Measurements from ENCODE around the gene ADCY6.

ADCY6 gene

DNA sequence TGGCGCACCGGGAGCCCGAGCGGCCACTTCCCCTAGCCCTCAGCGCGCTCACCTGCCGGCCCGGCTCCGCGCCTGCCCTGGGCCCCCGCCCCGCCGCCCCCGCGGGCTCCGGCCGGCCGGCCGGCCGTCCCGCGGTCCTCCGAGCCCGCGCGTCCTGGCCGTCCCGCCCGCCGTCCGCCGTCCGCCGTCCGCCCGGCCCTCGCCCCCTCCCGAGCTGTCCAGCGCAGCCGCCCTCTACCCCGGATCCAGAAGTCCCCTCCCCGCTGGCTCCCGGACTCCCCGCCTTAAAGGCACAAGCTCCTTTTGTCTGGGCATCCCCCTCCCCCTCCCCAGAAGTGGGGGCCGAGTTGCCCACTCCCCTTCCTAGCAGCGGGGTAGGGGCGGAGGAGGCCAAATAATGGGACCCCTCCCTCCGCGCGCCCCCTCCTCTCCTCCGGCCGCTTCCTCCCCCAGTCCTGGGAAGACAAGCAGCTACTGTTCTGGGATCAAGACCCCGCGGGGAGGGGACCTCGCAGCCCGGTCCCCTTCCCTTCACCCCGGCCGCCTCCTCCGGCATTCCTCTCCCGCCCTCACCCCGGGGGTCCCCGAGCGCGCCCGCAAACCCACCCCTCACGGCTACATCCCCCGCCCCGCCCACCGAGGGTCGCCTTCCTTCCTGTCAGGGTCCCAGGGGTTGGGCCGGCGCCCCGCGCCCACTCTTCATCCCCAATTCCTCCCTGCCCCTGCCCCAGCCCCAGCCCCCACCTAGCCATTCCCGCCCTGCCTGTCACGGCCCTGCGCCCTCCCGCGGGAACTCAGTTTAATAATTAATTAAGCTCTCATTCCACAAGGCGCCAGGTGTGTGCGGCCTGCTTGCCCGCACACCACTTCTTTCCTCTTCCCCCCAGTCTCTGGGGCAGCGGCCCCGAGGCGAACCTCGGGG is at the start of gene ADCY6:
Gene ADCY6, minus strand, starts transcription at position 236 of the 922 bp plus-strand sequence. CDS start 5,655 bp downstream, outside the sequence.
- DNase-seq: no peak

DNA sequence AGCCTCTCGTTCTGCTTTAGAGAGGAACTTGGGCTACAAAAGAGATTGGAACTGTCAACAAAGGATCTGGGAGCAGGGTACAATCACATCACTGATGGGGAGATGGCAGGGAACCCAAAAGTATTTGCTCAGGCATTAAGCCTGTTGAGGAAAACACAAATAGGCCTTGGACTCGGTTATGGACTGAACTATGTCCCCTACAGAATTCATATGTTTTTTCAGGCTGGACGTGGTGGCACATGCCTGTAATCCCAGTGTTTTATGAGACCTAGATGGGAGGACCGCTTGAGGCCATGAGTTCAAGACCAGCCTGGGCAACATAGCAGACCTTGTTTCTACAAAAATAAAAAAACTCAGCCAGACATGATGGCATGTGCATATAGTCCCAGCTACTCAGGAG is 49.2 kb upstream of the ADCY6 start:
- DNase-seq: no peak

DNA sequence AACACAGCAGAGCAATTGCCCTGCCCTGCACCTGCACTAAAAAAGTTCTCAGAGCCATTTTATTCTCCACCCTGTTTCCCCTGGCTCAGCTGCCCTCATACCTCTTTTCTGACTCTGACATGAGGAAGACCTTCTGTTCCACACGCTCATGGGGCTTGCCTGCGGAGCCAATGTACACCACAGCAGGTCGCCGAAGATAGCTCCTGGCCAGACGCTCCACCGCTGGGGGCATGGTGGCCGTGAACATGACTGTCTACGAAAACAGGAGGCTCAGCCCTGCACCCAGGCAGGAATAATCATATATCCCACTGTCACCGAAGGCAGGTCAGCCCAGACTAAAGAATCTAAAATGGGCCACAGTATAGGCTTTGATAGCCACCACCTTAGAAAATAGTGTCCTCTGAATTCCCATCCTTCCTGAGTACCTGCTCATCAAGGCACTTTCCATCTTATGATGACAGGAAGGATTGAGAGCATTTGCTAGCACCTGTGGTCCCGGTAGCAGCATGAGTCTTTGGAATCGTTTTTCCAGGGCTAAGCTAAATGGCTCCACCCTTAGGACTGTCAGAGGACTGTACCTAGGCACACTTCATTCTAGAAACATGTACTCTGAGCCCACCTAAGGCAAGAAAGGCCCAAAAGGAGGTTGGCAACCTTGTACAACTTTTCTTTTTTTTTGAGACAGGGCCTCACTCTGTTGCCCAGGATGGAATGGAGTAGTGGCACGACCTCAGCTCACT is 43.6 kb upstream of the ADCY6 start:
- DNase-seq: no peak

DNA sequence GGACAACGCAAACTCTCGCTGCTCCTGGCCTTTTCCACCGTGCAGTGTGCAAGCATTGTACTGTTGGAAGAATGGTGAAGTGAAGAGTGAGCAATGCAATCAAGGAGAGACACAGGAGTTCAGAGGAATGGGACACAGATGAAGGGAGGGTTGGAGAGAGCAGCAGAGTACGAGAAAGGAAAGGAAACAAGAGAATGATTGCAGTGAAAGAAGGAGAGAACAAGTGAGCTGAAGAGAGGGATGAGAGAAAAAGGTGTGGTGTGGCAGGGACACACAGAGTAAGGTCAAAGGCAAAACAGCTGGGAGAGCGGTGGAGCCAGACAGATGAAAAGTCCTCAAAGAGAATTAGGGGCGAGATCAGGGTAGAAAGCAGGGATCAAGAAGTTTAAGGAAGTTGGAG is 42.4 kb upstream of the ADCY6 start:
- no peak for DNase-seq

DNA sequence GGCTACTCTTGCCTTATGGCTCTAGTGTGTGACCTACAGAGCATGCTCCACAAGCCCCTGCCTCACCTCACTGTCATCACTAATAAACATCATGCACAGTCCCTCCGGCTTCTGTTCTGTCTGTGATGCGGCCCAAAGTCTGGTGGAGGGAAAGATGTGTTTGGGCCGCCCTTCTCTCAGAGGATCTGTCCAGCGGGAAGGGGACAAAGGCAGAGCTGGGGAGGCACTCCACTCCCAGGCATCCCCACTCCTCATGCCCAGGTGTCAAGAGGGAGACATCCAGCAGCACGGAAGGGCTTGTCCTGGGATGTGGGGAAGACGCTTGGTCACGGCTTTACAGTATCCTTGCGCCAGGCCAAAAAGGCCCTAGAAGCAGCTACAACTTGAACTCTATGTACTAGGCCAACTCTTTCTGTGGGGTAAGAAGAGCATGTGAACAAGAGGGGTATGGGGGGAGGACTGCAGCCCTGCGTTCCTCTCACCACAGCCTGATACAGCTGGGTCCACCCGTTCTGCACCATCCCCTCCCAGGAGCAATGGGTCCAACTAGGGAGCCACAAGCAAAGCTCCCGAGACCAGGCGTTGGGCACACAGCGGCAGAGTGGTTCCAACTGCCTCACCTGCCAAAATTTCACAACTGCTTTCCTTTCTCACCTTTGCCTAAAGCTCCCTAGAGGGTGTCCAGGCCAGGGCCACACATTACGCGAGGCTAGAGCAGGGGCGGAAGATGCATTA is 40.1 kb upstream of the ADCY6 start:
- no peak for DNase-seq

DNA sequence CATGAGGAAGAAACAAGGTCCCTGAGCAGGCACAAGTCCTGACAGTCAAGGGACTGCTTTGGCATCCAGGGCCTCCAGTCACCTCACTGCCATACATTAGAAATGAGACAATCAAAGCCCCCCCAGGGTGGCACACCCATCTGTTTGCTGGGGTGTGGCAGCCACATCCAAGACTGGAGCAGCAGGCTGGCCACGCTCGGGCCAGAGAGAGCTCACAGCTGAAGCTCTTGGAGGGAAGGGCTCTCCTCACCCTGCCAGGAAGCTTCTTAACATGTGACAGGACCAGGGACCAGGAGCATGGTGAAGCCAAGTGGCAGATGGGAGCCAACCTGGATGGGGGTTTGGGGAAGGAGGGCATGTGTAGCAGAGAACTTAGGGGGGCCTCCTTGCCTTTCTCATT is 39.4 kb upstream of the ADCY6 start:
- no peak for DNase-seq

DNA sequence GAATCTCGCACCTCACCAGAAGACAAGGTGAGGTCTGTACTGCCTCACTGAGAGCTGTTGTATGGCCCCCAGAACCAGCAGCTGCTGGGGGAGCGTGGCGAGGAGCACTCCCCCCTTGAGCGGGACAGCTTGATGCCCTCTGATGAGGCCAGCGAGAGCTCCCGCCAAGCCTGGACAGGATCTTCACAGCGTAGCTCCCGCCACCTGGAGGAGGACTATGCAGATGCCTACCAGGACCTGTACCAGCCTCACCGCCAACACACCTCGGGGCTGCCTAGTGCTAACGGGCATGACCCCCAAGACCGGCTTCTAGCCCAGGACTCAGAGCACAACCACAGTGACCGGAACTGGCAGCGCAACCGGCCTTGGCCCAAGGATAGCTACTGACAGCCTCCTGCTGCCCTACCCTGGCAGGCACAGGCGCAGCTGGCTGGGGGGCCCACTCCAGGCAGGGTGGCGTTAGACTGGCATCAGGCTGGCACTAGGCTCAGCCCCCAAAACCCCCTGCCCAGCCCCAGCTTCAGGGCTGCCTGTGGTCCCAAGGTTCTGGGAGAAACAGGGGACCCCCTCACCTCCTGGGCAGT is 38.7 kb upstream of the ADCY6 start:
- no peak for DNase-seq

DNA sequence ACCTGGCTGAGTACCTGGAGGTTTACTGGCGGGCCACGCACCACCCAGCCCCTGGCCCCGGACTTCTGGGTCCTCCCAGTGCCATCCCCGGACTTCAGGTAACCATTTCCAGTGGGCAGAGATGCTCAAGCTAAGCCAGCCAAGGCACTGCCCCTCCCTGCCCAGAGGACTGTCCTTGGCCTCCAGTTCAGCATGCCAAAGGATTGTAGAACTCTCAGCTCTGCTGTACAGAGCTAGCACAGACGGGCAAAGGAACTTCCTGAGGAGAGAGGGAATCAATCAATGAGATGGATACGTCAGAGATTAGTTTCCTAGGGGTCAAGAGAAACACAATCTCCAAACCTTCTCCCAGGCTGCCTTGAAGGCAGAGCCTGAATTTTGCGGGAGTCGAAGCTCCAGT is 38.1 kb upstream of the ADCY6 start:
- no peak for DNase-seq

DNA sequence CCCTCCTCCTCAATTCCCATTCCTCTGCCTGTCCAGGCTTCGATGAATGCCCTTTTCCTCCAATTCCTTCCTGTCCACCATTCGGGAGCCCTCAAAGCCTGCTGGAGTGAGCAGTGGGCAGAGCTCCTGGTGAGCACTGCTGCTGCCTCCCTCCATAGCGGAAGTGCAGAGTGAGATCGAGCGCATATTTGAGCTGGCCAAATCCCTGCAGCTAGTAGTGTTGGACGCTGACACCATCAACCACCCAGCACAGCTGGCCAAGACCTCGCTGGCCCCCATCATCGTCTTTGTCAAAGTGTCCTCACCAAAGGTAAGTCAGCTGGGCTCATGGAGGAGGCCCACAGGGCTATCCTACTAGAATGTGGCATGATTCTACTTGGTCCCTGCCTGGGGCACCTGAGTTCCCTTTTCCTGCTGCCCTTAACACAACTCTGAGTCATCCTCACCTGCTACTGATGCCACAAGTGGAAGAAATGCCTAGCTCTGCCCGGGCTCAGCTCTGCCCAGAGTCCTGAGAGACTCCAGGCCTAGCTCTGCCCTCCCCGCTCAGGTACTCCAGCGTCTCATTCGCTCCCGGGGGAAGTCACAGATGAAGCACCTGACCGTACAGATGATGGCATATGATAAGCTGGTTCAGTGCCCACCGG is 37.4 kb upstream of the ADCY6 start:
- no peak for DNase-seq

DNA sequence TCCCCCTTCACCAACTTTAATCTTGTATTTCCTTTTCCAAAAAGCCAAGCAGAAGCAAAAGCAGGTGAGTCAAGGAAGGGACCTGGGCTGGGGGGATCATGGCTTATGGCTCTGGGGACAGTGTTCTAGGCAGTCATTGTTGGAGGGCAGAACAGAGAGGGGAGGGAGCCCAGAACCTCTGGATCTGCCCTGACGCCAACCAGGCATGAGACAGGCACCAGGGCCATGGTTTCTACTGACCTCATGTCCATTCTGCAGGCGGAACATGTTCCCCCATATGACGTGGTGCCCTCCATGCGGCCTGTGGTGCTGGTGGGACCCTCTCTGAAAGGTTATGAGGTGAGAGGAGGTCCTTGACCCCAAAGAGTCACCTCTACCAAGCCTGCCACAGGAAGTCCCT is 36.0 kb upstream of the ADCY6 start:
- DNase-seq: no peak

DNA sequence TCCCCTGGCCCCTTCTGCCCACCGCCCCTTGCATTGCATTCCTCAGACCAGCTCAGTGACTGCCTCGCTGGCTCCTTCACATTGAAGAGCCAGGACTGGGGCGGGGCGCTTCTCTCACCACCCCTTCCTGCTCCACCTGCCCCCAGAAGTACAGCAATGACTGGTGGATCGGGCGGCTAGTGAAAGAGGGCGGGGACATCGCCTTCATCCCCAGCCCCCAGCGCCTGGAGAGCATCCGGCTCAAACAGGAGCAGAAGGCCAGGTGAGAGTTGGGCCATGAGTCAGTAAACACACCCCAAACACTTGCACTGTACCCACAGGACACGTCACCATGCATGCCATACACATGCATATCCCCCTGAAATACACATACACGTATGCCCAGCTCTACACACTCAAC is 35.2 kb upstream of the ADCY6 start:
- DNase-seq: no peak

DNA sequence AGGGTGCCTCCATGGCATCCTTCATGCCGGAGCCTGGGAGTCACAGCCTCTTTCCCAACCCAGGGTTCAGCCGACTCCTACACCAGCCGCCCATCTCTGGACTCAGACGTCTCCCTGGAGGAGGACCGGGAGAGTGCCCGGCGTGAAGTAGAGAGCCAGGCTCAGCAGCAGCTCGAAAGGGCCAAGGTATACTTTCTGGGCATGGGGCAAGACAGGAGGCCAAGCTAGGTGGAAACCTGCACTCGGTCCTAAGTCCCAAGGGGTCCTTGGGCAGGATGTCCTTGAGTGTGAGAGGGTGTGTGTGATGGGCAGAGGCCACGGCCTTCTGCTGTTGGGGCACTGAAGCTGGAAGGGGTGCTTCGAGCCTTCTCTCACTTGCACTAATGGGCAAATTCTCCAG is 34.4 kb upstream of the ADCY6 start:
- no peak for DNase-seq

DNA sequence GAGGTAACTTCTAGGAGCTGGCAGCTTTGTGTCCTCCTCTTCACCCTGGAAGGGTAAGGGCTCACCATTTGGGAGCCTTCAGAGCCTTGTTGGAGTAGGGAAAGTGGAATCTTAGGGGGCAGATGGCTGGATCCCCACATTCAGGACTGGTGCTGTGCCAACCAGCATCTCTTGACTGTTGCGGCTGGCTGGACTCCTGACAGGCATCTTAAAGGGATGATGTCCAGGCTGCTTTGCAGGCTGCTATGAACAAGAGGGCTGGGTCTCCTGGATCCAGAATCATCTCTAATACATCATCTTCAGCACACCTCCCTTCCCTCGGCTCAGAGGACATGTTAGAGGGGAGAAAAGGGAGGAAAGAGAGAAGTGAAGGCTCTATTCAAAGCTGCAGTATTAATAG is 33.8 kb upstream of the ADCY6 start:
- no peak for DNase-seq

DNA sequence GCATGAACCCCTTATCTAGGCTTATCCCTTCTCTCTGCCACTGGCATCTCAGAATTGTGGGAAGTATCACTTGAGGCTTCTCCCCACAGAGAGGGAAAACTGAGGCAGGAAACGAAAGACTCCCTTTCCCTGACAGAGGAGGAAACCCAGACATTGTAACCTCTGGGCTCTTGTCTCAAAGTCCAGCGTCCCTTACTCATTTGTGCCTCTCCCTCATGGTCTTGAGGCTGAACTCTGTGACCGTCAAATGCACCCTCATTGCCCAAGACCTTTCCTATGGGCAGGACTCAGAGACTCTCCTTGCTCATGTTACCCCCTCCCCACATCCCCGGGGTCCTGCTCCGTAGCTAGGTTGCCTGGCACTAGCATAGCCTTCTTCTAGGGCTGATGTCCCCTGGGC is 33.2 kb upstream of the ADCY6 start:
- DNase-seq: no peak

DNA sequence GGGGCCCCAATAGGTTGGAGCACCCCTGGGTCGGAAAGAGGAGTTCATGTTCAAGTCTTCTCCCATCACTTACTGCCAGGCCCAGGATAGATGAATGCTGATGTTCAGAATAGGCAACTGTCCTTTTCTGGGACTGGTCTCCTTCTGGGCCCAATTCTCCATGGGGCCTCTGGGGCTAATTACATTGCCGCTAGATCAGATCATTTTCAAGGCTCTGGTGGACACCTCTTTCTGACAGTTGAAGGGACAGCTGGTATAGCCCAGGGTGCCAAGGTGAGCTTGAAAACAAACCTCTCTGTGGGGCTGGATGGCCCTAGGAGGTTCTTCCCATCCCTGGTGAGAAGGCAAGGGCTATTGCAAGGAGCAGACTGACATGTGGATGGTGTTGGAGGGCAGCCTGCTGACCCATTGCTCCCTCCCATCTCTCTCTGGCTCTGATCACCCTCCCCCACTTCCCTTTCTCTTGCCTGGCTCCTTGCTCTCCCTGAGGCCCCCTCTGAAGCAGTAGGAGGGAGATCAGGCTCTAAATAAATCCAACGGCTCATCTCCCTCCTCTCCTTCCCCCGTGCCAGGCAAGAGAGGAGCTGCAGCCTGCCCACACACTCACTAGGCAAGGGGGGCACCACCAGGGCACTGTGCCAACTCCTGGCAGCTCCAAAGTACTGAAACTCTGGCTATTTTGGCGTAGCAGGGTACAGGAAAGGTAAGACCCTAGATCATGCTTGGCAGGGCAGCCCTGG is 31.3 kb upstream of the ADCY6 start:
- no peak for DNase-seq

DNA sequence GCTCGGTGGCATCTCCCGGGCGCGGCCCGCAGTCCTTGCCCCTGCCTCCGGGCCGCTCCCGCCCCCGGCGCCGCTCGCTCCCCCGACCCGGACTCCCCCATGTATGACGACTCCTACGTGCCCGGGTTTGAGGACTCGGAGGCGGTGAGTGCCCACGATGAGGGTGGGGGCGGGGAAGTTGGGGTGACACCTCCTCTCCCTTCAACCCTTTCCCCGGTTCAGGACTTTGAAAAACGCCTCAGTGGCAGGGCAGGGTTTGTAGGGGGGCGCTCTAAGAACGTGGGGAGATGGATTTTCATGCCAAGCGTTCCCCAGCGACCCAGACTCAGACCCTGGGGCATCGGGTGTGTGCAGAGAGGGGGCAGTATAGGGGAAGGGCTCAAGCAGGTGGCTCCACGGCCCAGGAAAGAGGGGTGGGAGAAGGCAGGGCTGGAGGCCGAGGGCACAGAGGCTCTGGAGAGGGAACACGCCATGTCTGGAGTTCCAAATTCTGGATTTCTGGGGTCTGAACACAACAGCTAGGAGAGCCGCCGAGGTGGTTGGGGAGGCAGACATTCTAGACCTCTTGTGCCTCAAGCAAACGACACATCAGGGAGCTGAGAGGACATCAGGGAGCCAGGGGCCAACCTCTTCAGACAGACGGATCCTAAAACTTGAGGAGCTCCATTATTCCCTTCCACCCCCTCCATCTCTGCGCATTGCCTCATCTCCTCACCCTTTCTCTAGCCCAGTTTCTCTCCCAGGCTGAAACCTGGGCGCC is 30.1 kb upstream of the ADCY6 start:
- DNase-seq: no peak

DNA sequence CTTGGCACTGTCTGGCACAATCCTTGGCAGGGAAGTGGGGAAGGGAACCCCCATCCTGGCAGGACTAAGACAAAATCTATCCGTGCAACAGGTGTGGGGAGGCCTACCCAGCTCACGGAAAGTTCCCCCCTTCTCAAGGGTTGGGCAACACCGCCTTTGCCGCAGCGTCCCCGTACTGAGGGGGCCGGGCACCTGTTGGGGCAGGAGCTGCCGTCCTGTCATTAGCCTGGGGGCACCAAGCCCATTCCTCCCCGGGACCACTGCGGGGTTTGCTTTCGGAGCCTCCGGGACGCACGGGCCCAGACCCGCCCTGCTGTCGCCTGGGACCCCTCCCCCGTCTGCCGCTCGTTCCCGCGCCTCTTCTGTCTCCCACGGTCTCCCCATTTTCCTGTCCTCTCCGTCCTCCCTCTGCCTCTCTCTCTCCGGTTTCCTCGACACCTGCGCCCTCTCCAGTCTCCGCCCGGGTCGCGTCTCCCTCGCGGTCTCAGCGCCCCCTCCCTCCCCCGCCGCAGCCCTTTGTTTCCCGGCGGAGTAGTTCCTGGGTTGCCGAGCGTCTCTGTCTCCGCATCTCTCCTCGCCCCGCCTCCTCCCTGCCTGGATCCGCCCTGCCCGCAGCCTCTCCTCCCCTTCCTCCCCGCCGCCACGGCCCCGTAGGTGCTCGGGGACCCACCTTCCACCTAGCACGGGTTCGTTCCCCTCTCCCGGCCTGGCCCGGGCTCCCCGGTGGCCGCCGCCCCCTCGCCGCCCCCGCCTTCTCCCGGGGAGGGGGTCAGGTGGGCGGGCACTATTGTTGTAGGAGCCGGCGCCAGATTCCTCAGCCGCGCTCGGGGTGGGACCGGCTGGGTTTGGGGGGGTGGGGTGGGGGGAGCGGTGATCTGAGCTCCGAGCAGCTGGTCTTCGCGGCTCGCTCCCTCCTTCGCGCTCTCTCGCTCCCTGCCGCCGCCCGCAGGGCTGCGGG is 29.3 kb upstream of the ADCY6 start, which contains the start of gene CACNB3:
Gene CACNB3, plus strand, starts transcription at position 624 of the 958 bp plus-strand sequence. CDS start 434 bp downstream, outside the sequence.
- no peak for DNase-seq

DNA sequence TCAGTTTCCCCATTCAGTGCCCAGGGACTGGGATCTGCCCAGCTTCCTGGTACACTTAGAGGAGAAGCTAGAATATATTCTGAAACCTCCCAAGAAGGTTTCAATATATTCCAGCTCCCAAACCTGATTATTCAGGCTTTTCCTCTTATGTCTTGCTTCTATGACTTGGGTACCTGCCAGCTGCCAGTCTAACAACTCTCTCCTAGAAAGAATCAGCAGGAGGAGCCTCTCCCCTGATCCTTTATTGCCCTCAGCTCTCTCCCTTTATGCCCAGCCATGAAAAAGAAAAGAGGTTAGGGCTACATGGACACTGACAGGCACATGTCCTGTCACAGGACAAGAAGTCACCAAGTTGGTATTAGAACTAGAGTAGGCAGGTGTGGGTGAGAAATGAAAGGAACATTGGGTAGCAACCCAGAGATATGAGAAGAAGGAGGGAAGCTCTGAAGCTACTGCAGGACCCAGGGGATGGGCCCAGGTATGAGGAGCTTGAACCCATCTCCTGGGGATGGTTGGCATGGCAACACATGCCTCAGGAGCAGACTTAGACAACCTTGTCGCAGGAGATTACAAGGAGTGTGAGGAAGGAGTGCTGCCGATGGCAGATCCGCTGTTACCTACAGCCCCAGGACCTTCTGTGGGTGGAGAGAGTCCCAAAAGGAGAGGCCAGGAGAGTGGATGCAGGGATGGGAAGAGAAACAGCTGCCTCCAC is 27.4 kb upstream of the ADCY6 start:
- no peak for DNase-seq

Data from cortex of kidney (tissue), 1 donor.